HTERT RPE-1 (cell line): Measurements from ENCODE around the gene SFXN3.

Source experiments
- in situ Hi-C: fragments of 300-500 bp; cut with MboI; formaldehyde crosslinking; loops from 4 replicates; pipeline ENCODE4 v1.14.3; 2020; ENCODE audit warnings: low sequenced_read_pairs

Gene SFXN3, protein sequence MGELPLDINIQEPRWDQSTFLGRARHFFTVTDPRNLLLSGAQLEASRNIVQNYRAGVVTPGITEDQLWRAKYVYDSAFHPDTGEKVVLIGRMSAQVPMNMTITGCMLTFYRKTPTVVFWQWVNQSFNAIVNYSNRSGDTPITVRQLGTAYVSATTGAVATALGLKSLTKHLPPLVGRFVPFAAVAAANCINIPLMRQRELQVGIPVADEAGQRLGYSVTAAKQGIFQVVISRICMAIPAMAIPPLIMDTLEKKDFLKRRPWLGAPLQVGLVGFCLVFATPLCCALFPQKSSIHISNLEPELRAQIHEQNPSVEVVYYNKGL

DNA sequence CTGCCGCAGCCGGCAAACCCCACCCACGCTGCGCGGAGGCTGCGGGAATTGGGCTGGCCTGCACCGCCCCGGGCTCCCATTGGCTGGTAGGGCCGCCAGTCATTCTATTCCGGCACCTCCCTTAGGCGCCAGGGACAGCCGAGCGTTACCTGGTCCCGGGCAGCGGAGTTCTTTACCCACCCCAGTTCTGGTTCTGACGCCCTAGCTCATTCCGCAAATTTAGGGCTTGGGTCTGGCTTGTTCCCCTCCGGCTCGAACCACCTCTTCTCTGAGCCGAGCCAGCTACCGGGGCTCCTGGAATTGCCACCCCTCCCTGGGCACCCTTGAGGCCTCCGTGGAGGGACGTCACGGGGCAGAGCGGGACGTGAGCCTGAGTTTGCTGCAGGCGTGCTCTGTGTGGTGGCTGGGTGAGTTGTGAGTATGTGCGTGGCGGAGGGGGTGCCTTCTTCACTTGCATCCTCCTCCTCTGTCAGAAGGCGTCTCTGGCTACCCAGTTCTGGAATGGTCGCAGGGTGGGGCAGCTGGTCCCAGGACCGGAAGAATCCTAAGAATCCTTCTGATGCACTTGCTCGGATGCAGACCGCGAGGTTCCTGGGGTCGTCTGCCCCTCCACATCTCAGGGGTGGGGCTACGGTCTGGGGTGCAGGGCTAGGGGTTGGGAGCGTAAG lies at the start of gene SFXN3, which contains the start of gene PDZD7:
TSS of gene SFXN3 (plus strand) at position 107 of the 668 bp plus-strand sequence. CDS start 3,461 bp downstream, outside the sequence.
TSS of gene PDZD7 (minus strand) at position 2 of the 668 bp plus-strand sequence. CDS start 910 bp downstream, outside the sequence.
- in situ Hi-C loops, result no loop called here

DNA sequence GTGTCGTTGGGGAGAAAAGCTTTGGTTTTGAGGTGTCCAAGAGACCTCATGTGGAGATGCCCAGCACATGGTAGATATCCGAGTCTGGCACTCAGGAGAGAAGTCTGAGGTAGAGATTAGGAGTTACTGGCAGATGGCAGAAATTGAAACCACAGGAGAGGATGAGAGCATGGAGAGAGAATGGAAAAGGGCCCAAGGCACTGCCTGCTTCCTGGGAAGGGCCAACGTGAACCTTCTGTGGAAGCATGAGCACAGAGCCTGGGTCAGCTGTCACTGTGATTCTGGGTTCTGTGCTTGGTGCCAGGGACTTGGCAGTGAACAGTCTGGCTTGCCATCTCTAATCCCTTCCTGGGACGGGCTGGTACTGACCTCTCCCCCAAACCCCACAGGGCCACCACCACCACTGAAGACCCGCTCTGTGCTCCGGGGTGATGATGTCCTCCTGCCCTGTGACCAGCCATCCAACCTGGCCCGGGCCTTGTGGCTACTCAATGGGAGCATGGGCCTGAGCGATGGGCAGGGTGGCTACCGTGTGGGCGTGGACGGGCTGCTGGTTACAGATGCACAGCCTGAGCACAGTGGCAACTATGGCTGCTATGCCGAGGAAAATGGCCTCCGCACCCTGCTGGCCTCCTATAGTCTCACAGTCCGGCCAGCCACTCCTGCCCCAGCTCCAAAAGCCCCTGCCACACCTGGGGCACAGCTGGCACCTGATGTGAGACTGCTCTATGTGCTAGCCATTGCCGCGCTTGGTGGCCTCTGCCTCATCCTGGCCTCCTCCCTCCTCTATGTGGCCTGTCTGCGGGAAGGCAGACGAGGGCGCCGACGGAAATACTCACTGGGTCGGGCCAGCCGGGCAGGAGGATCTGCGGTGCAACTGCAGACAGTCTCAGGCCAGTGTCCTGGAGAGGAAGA lies 47.9 kb upstream of the SFXN3 start:
- in situ Hi-C loops, result no loop called here

DNA sequence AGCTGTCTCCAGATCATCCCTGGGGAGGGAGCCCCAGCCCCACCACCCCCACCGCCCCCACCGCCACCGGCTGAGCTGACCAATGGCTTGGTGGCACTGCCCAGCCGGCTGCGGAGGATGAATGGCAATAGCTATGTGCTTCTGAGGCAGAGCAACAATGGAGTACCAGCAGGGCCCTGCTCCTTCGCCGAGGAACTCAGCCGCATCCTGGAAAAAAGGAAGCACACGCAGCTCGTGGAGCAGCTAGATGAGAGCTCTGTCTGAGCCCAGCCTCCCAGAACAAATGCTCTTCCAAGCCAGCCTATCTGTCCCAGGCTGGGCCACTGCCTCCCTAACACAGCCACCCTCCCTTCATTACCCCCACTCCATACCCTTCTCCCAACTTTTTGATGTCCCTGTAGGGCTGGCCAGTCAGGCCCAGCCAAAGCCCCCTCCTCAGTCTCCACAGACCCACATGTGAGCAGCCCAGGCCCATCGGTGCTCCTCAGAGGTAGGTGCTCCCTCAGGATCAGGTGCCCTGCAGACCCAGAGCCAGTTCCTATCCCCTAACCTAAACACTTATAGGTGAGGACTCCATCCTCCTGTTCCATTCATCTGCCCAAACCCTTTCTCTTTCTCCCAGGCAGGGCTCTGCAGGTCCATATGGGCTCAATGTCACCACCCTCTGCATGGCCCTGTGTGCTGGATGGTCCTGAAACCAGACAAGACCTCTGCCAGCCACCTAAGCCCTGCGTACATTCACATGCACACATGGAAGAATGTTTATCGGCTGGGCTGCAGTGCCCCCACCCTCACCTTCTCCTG lies 47.0 kb upstream of the SFXN3 start:
- in situ Hi-C loops, result no loop called here

DNA sequence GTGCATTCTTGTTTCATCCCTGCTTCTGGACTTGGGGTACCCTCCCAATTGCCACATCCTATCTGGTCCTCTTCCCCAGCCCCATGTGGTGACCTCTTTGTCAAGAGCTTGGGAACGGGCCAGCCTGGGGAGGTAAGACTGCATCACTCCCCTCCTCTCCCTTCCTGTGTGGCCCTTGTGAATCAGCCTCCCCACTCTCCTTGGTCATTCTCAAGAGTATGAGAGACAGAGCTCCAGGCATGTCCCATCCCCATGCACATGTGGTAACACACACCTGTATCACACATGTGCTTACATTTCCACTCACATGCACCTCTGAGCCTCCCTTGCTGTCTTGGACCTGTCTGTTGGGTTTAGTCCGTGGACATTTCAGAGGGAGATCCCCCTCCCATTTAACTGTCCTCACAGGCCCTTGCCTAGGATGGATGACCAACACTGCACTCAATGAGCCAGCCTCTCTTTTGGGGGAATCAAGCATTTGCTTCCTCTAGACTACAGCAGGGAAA lies 46.3 kb upstream of the SFXN3 start:
- in situ Hi-C loops, result no loop called here

DNA sequence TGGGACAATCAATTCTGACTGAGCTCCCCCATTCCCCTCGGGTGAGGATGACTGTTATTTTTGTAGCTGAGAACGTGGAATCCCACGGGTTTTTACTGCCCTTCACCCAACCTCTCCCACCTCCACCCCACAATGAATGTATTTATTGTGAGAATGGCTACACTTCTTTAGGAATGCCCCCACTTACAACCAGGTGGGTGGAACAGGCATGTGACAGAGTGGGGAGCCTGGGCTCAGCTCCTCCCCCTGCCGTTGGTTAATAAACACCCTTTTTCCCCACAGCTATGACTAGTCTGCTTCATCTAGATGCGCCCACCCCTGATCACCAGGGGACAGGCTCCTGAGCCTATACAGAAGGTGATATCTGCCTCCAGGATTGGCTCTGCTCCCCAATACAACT lies 45.7 kb upstream of the SFXN3 start:
- in situ Hi-C loops, result no loop called here

DNA sequence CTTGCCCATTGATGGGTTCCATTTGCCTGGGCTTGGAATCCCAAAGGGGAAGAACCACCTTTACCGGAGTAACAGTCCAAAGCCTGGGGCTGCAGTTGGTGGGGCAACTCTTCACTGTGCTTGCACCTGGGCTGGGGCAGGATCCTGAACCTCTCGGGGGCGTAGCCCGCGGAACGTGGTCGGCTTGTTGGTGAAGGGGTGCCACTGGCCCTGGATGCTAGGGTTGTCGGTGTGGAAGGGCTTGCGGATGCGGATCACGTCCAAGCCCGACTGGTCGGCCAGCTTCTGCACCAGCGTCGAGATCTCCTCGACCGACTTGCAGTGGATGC lies 44.4 kb upstream of the SFXN3 start:
- in situ Hi-C loops, result no loop called here

DNA sequence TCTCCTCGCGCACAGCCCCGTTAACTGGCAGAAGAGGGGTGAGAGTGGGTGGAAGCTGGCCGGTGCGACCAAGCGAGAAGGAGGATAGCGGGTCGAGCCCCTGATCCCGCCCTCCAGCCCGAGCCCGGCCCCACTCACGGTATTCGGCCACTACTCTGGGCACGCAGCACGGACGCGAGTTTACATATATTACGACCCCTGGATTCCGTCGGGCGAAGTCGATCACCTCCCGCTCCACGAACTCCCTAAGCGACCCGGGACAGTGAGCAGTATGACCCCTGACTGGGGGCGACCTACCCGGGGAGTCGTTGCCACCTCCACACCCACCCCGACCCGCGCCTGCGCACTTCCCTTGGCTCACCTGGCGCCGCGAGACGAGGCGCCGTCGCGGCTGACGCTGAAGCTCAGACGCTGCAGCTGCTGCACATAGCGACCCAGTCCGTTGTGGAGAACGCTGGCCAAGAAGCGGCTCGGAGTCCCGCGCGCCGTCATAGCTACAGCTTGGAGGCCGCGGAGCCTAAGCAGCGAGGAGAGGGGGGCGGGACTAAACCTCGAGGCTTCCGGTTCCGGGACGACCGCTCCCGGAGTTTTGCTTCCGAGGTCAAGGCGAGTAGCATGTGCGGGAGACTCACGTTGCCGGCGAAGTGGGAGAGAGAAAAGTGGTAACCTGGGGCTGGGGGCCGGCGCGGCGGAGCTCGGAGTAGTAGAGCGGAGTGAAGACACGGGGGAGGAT lies 43.9 kb upstream of the SFXN3 start, which contains the start of the genes MRPL43 and TWNK:
TSS of gene MRPL43 (minus strand) at position 546 of the 733 bp plus-strand sequence. CDS start at position 492, 54 bp downstream.
TSS of gene TWNK (plus strand) at position 592 of the 733 bp plus-strand sequence. CDS start 668 bp downstream, outside the sequence.
- in situ Hi-C loops, result no loop called here

DNA sequence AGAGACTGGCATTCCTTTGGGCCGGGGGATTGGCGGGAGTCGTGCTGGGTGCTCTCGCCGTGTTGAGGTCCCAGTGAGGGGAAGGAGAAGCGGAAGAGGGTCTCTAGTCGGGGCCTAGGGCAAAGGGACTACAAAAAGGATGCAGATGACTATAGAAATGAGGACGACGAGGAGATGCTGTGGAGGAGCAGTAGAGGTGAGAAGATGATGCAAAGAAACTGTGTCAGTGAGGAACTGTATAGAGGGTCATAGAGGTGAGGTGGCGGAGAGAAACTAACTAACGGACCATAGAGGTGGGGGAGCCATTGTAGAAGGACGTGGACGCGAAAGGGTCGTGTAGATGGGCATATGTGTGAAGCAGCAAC lies 43.4 kb upstream of the SFXN3 start:
- in situ Hi-C loops, result no loop called here

DNA sequence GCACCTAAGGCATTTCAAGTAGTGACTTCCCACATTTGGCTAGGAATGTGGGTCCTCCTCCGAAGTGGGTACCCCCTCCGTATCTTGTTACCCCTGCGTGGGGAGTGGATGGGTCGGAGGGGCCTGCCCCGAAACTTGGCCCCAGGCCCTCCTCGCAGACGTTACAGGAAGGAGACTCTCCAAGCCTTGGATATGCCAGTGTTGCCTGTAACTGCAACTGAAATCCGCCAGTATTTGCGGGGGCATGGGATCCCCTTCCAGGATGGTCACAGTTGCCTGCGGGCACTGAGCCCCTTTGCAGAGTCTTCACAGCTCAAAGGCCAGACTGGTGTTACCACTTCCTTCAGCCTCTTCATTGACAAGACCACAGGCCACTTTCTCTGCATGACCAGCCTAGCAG lies 42.9 kb upstream of the SFXN3 start:
- in situ Hi-C loops, result no loop called here

DNA sequence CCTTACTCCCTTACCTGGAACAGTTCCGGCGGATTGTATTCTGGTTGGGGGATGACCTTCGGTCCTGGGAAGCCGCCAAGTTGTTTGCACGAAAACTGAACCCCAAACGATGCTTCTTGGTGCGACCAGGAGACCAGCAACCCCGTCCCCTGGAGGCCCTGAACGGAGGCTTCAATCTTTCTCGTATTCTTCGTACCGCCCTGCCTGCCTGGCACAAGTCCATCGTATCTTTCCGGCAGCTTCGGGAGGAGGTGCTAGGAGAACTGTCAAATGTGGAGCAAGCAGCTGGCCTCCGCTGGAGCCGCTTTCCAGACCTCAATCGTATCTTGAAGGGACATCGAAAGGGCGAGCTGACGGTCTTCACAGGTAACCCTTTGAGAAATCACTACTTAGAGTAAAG lies 41.9 kb upstream of the SFXN3 start:
- in situ Hi-C loops, result no loop called here

DNA sequence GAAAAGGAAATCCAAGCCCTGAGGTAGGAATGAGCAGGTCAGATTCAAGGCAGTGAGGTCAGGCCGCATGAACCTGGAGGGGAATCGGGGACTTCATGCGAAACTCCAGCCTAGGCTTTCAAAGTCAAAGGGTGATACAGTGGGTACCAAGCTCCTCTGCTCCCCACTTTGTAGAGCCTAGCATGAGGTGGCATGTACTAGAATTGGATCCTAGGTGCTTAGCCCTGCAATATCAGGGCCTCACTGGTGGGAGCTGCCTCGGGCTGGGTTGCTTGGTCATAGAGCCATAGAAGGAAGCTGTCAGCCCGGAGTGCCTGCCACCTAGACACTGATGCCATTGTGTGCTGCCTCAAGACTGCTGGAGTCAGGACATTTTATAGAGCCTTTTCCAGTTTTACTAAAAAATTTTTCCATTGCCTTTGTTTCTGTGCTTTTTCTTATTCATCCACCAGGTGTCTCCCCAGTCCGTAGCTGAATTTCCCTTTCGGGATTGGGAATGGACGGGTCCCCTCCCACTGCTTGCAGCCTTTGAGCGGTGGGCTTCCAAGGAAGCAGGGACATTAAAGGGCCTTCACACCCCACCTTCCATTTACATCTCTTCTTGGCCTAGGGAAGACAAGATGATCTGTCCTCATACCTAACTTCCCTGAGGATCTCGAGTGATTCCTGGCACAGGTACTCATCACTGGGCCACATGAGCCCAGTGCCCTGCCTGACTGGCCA lies 36.9 kb upstream of the SFXN3 start:
- in situ Hi-C loops, result no loop called here

DNA sequence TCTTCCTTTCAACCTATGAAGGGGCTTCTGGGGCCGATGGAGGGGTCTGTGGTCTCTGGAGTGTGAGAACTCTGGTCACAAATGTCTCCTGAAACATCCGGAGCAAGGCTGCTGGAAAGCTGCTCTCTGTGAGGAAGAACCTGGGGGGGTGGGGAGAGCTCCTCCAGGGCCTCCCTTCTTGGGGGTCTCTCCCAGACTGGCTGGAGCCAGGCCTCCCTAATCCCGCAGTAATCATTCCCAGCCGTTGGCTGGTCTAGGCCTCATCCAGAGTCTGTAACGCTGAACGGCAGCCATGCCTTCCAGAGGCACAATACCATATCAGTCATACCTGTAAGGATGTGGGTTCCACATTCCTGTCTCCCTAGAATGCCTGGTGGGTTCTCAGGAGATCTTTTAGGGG lies 35.9 kb upstream of the SFXN3 start:
- in situ Hi-C loops, result no loop called here

DNA sequence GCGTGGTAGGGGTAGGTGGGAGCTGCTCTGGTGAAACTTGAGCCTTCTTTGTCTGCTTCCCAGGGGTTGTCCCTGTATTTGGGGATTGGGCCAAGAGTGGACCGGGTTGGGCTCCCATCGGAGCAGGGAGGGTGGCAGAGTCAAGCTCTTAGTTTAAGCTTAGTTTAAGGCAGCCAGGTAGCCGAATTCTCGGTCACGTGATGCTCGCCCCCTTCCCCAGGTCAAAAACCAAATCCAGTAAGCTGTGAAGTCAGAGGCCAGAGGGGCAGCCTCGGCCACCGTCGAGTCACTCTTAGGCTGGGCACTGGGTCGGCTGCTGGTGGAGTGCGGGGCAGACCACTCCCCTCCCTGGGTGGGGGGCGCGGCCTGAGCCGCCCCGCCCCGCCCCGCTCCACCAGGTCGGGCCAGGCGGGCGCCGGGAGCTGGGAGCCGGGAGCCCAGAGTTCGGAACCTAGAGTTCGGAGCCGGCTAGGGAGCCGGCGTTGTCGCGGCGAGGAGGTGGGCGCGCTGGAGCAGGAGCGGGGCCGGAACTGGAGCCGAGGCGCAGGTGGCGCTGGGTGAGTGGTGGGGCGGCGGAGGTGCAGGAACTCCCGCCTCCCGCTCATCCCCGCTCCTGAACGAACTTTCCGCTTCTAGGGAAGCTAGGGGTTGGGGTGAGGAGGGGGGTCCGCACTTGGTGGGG lies 34.2 kb upstream of the SFXN3 start:
- in situ Hi-C loops, result no loop called here

DNA sequence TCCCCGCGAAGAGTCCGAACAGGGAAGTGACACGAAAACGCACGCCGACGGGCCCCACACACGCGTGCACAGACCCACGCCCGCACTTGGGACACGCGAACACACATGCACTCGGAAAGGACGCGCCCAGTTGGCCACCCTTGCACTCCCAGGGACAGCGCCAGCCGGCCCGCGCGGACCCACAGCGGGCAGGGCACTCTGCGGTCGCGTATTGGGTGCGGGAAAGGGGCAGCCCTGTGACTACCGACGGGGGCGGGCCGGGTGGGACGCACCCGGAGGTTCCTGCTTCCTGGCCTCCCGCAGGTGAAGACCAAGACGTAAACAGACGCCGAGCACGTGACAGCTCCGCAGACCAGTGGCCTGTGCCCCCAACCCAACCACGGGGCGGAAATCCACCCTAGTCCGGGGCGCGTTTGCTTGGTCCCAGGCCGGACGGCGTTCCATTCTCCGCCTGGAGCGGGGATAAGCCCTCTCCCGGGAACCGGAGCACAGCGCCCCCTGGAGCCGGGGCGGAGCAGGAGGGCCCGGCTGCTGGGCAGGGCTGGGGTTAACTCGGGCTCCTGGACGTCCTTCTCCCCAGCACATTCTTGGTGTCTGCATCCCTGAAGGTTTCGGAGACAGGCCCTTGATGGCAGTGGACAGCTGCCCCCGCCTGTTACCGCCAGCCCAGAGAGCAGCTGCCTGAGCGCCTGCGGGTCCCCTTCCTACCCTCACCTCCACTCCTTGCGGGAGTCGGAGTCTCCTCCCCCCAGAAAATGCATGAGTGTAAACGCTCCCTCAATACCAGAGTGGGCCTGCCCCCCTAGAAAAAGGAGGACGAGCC lies 33.5 kb upstream of the SFXN3 start:
- in situ Hi-C loops, result no loop called here

DNA sequence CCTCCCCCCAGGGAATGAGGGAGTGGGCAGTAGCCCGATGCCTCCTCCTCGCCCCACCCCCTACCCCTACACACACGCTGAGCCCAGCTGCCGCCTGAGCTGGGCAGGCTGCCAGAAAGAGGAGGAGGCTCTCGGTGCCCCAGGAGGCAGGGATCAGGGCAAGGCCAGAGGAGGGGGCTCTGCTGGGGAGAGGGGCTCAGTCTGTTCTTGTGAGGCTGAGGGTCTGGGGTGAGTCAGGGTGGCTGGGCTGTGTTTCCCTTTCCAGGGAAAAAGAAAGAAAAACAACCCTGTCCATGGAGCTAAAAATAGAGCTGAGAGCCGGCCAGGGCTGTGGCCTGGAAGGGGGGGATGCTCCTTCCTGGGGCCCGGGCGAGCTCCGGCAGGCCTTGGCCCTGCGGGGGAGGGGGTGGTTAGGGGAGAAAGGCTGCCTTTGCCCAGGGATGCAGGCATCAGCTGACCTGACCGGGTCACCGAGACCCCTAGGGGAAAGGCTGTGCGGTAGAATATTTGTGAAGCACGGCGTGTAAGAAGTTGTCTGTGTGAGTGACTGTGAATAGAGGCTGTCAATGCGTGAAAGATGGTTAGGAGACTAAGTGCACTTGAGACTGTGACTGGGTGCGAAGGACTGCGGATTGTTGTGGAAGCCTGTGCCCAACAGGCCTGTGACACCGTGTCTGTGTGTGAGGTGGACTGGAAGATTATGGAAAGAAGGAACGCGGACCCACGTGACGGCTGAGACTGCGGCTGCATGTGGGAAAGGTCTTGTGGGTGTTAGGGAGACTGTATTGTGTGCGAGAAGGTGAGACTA lies 32.6 kb upstream of the SFXN3 start:
- in situ Hi-C loops, result no loop called here

DNA sequence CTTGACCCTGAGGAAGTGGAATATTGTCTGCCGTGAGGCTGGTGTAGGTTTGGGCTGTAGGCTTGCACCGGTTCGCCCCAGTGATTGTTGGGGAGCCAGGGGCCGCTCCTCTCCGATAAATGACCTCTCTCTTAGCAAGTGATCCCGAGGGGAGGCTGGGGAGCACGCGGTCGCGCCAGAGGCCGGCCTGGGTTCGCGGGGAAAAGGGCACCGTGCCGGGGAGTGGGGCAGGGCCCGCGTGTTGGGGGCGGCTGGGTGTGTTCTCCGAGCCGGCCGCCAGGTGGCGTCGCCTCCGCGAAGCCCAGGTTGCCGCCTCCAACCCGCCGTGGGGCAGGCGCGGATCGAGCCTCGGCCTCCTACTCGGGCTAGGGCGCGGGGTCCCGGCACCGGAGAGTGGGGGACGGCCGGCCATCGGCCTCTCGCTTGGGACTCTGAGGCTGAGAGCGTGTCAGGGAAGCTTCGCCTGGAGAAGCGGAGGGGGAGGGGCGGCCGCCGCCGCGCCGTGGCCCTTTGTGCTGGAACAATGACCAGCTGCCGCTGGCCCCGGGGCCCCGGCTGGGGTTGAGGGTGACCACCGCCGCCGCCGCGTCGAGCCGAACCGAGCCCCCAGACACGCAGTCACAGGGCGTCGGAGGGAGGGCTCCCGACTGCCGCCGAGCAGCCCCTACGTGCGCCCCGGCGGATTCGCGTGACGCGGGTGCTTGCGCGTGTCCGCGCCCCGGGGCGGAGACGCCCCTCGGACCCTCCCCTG lies 31.9 kb upstream of the SFXN3 start:
- in situ Hi-C loops, result no loop called here
